ENCODE results near the gene MTOR.
"Not testable (repeated sequence)": the region's sequence is repeated elsewhere in the genome, so short reads cannot be mapped to it uniquely, and the experiment has no call there.

MTOR gene

GRCh38 chr1:11193376-11193775 is 69.0 kb downstream of the MTOR start:
- Mint-ChIP-seq H3K4me1 (ENCODE audit: low read depth) (no peaks in the 10 kb centered on the region), H3K9me3 (no peaks in the 10 kb centered on the region), H3K27me3 (ENCODE audit: low read depth) (no peaks in the 10 kb centered on the region), H3K4me3 (no peak overlapping the region), H3K27ac (no peak overlapping the region), H3K36me3 (ENCODE audit: low read depth) (peaks cover 24% of the 10 kb centered on the region)
- DNase-seq (ENCODE audit: low spot score) = no peak

GRCh38 chr1:11188858-11189451 is 73.4 kb downstream of the MTOR start, which contains the start of gene ANGPTL7:
TSS of gene ANGPTL7 (plus strand) at chr1:11189355. CDS start at chr1:11189580, 225 bp downstream.
- Mint-ChIP-seq H3K27ac (no peak within 1 kb of the TSS), H3K36me3 (ENCODE audit: low read depth) (peaks cover 11% of the 10 kb centered on the region), H3K9me3 (no peaks in the 10 kb centered on the region), H3K27me3 (ENCODE audit: low read depth) (no peaks in the 10 kb centered on the region), H3K4me3 (no peak within 1 kb of the TSS), H3K4me1 (ENCODE audit: low read depth) (no peaks in the 10 kb centered on the region)
- DNase-seq (ENCODE audit: low spot score) = no peak

GRCh38 chr1:11188381-11188780 is 74.0 kb downstream of the MTOR start:
- no peak for DNase-seq (ENCODE audit: low spot score)
- Mint-ChIP-seq H3K9me3 (no peaks in the 10 kb centered on the region), H3K27me3 (ENCODE audit: low read depth) (no peaks in the 10 kb centered on the region), H3K36me3 (ENCODE audit: low read depth) (peaks cover 11% of the 10 kb centered on the region), H3K27ac (no peak overlapping the region), H3K4me3 (no peak overlapping the region), H3K4me1 (ENCODE audit: low read depth) (no peaks in the 10 kb centered on the region)

GRCh38 chr1:11187931-11188330 is 74.4 kb downstream of the MTOR start:
- H3K9me3 Mint-ChIP-seq = no peaks in the 10 kb centered on the region
- no peak overlapping the region for H3K27ac Mint-ChIP-seq
- peaks cover 10% of the 10 kb centered on the region for H3K36me3 Mint-ChIP-seq (ENCODE audit: low read depth)
- DNase-seq (ENCODE audit: low spot score) = no peak
- H3K27me3 Mint-ChIP-seq (ENCODE audit: low read depth) = no peaks in the 10 kb centered on the region
- H3K4me1 Mint-ChIP-seq (ENCODE audit: low read depth) = no peaks in the 10 kb centered on the region
- no peak overlapping the region for H3K4me3 Mint-ChIP-seq

GRCh38 chr1:11187494-11187893 is 74.9 kb downstream of the MTOR start:
- H3K27me3 Mint-ChIP-seq (ENCODE audit: low read depth) = no peaks in the 10 kb centered on the region
- no peaks in the 10 kb centered on the region for H3K4me1 Mint-ChIP-seq (ENCODE audit: low read depth)
- peaks cover 8% of the 10 kb centered on the region for H3K36me3 Mint-ChIP-seq (ENCODE audit: low read depth)
- H3K9me3 Mint-ChIP-seq = no peaks in the 10 kb centered on the region
- H3K4me3 Mint-ChIP-seq = no peak overlapping the region
- no peak for DNase-seq (ENCODE audit: low spot score)
- no peak overlapping the region for H3K27ac Mint-ChIP-seq

GRCh38 chr1:11187000-11187399 is 75.4 kb downstream of the MTOR start:
- H3K27me3 Mint-ChIP-seq (ENCODE audit: low read depth) = no peaks in the 10 kb centered on the region
- no peaks in the 10 kb centered on the region for H3K4me1 Mint-ChIP-seq (ENCODE audit: low read depth)
- H3K9me3 Mint-ChIP-seq = no peaks in the 10 kb centered on the region
- no peak overlapping the region for H3K4me3 Mint-ChIP-seq
- H3K27ac Mint-ChIP-seq = no peak overlapping the region
- H3K36me3 Mint-ChIP-seq (ENCODE audit: low read depth) = peaks cover 8% of the 10 kb centered on the region
- no peak for DNase-seq (ENCODE audit: low spot score)

GRCh38 chr1:11184973-11185372 is 77.4 kb downstream of the MTOR start:
- H3K4me3 Mint-ChIP-seq = no peak overlapping the region
- H3K4me1 Mint-ChIP-seq (ENCODE audit: low read depth) = no peaks in the 10 kb centered on the region
- H3K36me3 Mint-ChIP-seq (ENCODE audit: low read depth) = peaks cover 10% of the 10 kb centered on the region
- DNase-seq (ENCODE audit: low spot score) = no peak
- H3K27me3 Mint-ChIP-seq (ENCODE audit: low read depth) = no peaks in the 10 kb centered on the region
- H3K9me3 Mint-ChIP-seq = no peaks in the 10 kb centered on the region
- H3K27ac Mint-ChIP-seq = no peak overlapping the region

- H3K4me3 Mint-ChIP-seq = no peak overlapping the region
- H3K9me3 Mint-ChIP-seq = no peaks in the 10 kb centered on the region
- no peak overlapping the region for H3K27ac Mint-ChIP-seq
- H3K27me3 Mint-ChIP-seq (ENCODE audit: low read depth) = no peaks in the 10 kb centered on the region
- DNase-seq (ENCODE audit: low spot score) = no peak
- H3K36me3 Mint-ChIP-seq (ENCODE audit: low read depth) = peaks cover 6% of the 10 kb centered on the region
- no peaks in the 10 kb centered on the region for H3K4me1 Mint-ChIP-seq (ENCODE audit: low read depth)
Observed at GRCh38 chr1:11182884-11183283, 79.5 kb downstream of the MTOR start.

- Mint-ChIP-seq H3K4me1 (ENCODE audit: low read depth) (no peaks in the 10 kb centered on the region), H3K27me3 (ENCODE audit: low read depth) (no peaks in the 10 kb centered on the region), H3K4me3 (no peak overlapping the region), H3K9me3 (no peaks in the 10 kb centered on the region), H3K27ac (no peak overlapping the region), H3K36me3 (ENCODE audit: low read depth) (peaks cover 6% of the 10 kb centered on the region)
- DNase-seq (ENCODE audit: low spot score) = no peak
Observed at GRCh38 chr1:11180342-11180744, 82.0 kb downstream of the MTOR start.

- H3K9me3 Mint-ChIP-seq; H3K4me1 Mint-ChIP-seq (ENCODE audit: low read depth); H3K4me3 Mint-ChIP-seq; H3K27ac Mint-ChIP-seq; H3K27me3 Mint-ChIP-seq (ENCODE audit: low read depth); H3K36me3 Mint-ChIP-seq (ENCODE audit: low read depth); DNase-seq (ENCODE audit: low spot score): not testable (repeated sequence)
Observed at GRCh38 chr1:11179749-11180148, 82.6 kb downstream of the MTOR start.

- Mint-ChIP-seq H3K4me1 (ENCODE audit: low read depth) (no peaks in the 10 kb centered on the region), H3K9me3 (no peaks in the 10 kb centered on the region), H3K27me3 (ENCODE audit: low read depth) (no peaks in the 10 kb centered on the region), H3K4me3 (no peak overlapping the region), H3K27ac (no peak overlapping the region), H3K36me3 (ENCODE audit: low read depth) (peaks cover 3% of the 10 kb centered on the region)
- no peak for DNase-seq (ENCODE audit: low spot score)
Observed at GRCh38 chr1:11179125-11179524, 83.2 kb downstream of the MTOR start.

GRCh38 chr1:11178021-11179015 is 84.0 kb downstream of the MTOR start:
- Mint-ChIP-seq H3K27ac (no peak overlapping the region), H3K36me3 (ENCODE audit: low read depth) (peaks cover 3% of the 10 kb centered on the region), H3K4me3 (no peak overlapping the region), H3K9me3 (no peaks in the 10 kb centered on the region), H3K27me3 (ENCODE audit: low read depth) (no peaks in the 10 kb centered on the region), H3K4me1 (ENCODE audit: low read depth) (no peaks in the 10 kb centered on the region)
- no peak for DNase-seq (ENCODE audit: low spot score)

- Mint-ChIP-seq H3K9me3 (no peaks in the 10 kb centered on the region), H3K27me3 (ENCODE audit: low read depth) (no peaks in the 10 kb centered on the region), H3K4me3 (no peak overlapping the region), H3K27ac (no peak overlapping the region), H3K36me3 (ENCODE audit: low read depth) (peaks cover 3% of the 10 kb centered on the region), H3K4me1 (ENCODE audit: low read depth) (no peaks in the 10 kb centered on the region)
- DNase-seq (ENCODE audit: low spot score) = no peak
Observed at GRCh38 chr1:11176081-11176706, 86.2 kb downstream of the MTOR start.

GRCh38 chr1:11175461-11175860 is 86.9 kb downstream of the MTOR start:
- no peak for DNase-seq (ENCODE audit: low spot score)
- no peaks in the 10 kb centered on the region for H3K27me3 Mint-ChIP-seq (ENCODE audit: low read depth)
- H3K4me1 Mint-ChIP-seq (ENCODE audit: low read depth) = no peaks in the 10 kb centered on the region
- H3K36me3 Mint-ChIP-seq (ENCODE audit: low read depth) = peaks cover 2% of the 10 kb centered on the region
- H3K27ac Mint-ChIP-seq = no peak overlapping the region
- no peak overlapping the region for H3K4me3 Mint-ChIP-seq
- no peaks in the 10 kb centered on the region for H3K9me3 Mint-ChIP-seq
